SKM-1 treated with dmso at 0.1 percent for 144 hours (cell line): ENCODE data around the gene BABAM1.

Source experiments
- DNase-seq: peaks from one replicate; lab custom pipeline; 2025; ENCODE audit not compliant: unreplicated experiment; lab: John Stamatoyannopoulos, UW

The BABAM1 gene

GRCh38 chr19:17266975-17267788, at the start of gene BABAM1:
Gene BABAM1, plus strand, starts transcription at chr19:17267443. Its CDS starts 1,364 bp downstream, at chr19:17268807.
- DNase-seq = peak; percentile 99

DNA sequence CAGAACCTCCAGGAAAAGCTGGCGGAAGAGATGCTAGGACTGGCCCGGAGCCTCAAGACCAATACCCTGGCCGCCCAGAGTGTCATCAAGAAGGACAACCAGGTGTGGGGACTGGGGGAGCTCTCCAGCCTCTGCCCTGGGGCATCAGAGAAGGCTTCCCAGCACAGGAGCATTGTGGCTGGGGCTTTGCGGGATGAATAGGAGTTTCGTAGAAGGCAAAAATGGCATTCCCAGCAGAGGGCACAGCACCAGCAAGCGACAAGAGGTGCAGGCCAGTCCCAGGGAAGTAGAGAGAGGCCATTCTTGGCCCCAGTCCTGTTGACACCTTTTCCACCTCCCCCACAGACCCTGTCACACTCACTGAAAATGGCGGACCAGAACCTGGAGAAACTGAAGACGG, 48.0 kb upstream of the BABAM1 start:
- no peak for DNase-seq

DNA sequence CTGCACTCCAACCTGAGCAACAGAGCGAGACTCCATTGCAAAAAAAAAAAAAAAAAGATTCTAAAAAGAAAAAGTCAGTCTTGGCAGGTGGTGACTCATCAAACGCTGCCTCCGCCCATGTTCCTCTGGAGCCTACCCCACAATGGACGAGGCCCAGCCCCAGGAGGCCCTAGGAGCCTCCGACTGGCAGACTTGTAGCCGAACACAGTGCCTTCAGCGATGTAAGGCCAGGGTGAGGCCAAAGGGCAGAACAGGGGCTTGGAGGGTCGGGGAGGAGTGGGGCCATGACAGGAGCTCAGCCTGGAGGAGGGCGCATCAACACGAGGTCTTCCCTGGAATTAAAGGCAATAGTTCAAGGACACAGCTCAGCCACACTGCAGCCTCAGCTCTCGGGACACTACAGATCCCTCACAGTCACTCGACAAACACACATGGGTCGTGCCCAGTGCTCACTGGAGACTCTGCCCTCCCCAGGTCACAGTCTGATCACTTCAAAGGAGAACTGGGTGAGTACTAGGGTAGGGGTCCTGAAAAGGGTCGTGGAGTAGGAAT, 47.0 kb upstream of the BABAM1 start:
- DNase-seq = no peak

DNA sequence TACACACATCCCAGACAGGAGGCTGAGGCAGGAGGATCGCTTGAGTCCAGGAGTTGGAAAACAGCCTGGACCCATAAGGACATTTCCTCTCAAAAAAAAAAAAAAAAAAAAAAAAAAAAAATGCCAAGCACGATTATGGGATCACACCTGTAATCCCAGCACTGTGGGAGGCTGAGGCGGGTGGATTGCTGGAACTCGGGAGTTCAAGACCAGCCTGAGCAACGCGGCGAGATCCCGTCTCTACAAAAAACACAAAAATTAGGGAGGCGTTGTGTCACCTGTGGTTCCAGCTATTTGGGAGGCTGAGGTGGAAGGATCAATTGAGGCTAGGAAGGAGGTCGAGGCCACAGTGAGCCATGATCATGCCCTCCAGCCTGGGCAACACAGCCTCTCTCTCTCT, 42.2 kb upstream of the BABAM1 start:
- no peak for DNase-seq

- peak; percentile 95 for DNase-seq
Measured at GRCh38 chr19:17226002-17226933, 41.0 kb upstream of the BABAM1 start, which contains the start of gene OCEL1. Gene OCEL1, plus strand, starts transcription at chr19:17226226. Its CDS starts 22 bp downstream, at chr19:17226248.

- no peak for DNase-seq
Measured at GRCh38 chr19:17227798-17228367, 39.4 kb upstream of the BABAM1 start.

GRCh38 chr19:17229890-17230289, 37.4 kb upstream of the BABAM1 start:
- no peak for DNase-seq

DNA sequence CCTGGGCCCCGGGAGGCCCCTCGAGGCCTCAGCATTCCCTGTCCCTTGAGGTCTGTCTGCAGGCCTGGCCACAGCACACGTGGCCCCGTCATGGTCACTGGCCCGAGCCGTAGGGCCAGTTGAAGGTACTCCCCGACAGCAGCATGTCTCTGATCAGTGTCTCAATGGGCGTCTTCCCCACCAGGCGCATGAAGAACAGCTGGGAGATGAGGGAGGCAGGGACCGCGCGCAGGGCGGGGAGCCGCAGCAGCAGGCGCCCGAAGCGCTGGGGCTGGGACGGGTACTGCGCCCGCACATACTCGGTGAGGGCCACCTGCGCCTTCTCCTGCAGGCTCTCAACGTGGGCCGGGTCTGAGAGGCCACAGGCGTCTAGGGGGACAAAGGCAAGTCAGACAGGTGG, 35.0 kb upstream of the BABAM1 start:
- DNase-seq = no peak

DNA sequence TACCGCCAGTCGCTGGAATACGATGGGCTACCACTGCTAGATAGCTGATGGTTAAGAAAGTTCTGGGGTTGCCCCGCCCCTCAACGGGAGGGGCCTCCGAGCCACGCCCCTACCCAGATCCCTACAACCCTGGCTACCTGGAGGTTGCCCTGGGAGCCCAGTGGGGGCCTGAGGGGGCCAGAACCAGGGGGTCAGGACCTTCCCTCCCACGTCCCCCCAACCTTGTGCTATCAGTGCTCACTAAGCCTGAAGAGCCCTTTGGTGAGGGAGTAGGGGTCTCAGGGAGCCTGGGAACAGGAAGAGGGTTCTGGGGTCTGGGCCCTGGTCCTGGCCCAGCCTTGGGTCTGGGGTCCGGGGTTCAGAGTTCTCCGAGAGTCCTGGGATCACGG, 32.3 kb upstream of the BABAM1 start:
- peak; percentile 47 for DNase-seq

DNA sequence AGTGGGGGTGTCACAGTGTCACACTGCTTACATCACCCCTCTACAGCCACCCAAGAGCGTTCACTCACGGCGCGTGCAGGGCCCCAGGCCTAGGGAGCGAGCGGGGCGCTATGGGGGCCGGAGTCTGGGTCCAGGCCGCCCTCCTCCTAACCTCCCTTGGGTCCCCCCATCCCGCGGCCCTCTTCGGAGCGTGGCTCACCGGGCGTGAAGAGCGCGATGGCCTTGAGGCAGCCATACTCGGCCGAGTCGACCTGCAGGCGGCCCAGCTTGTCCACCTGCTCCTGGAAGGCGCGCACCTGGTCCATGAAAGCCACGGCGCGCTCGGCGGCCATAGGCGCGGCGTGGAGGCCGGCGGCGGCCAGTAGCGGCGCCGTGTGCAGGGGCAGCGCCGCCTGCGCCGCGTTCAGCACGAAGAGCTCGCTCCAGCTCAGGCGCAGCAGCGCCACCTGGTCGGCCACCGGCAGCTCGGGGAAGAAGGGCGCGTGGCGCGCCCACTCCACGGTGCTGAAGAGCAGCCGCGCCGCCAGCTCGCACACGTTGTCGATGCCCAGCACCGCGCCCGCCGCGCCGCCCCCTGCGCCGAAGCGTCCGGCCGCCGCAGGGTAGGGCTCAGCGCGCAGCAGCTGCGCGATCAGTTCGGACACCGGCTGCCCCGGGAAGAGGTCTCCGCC, 31.8 kb upstream of the BABAM1 start:
- DNase-seq = peak; percentile 15

- no peak for DNase-seq
Measured at GRCh38 chr19:17235971-17236777, 31.1 kb upstream of the BABAM1 start.

DNA sequence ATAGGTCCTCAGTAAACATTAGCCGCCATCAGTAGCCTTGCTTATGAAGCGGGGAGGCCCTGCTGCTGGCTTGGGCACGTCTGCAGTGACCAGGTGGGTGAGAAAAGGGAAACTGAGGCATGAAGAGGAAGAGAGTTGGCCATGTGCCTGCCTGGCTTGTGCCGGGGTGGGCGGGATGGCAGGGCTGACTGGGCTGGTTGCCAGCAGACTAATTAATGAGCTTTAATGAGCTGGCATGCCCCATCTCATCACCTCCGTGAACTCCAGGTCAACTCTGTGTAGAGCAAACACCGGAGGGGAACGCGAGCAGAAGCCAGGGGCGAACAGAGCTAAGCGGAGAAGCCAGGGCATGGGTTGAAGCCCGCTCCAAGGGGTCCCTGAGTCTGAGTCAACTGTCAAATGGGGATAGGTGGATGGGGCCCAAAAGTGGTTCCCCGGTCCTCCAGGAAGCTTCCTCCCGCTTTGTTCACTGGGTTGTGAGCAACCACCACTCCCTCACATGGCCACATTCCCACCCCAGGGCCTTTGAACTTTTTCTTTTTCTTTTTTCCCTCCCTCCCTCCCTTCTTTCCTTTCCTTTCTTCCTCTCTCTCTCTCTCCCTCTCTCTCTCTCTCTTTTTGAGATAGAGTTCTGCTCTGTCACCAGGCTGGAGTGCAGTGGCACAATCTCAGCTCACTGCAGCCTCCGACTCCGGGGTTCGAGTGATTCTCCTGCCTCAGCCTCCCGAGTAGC, 30.3 kb upstream of the BABAM1 start:
- DNase-seq = no peak

DNA sequence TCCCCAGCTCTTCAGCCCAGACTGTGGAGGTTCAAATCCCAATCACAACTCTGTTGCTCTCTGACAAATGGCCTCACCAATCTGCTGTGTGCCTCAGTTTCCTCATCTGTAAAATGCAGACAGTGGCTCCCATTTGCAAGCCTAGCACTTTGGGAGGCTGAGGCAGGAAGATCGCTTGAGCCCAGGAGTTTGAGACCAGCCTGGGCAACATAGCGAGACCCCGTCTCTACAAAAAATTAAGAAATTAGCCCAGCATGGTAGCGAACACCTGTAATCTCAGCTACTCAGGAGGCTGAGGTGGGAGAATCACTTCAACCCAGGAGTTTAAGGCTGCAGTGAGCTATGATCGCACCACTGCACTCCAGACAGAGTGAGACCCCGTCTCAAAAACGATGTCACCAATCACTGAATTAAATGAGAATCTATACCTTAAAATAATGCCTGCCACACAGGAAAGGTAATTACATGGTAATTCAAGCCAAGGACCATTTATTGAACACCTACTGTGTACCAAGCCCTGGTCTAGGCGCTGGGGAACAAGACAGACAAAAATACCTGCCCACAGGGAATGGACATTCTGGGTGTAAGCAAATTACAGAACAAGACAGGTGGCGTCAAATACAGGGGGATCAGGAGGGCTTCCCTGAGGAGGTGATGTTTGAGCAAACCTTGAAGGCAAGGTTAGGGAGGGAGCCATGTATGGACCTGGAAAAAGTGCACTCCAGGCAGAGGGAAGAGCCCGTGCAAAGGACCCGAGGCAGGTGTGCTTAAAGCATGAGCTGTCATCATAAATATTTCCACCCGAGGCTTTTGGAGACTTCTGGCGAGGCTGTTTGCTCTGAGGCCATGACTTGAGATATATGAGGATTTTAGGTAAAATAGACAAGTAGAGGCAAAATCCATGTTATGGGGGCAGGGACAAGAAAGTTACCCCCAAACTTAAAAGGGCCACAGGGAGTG, 29.2 kb upstream of the BABAM1 start:
- no peak for DNase-seq

- no peak for DNase-seq
Measured at GRCh38 chr19:17240062-17240752, 27.0 kb upstream of the BABAM1 start.

DNA sequence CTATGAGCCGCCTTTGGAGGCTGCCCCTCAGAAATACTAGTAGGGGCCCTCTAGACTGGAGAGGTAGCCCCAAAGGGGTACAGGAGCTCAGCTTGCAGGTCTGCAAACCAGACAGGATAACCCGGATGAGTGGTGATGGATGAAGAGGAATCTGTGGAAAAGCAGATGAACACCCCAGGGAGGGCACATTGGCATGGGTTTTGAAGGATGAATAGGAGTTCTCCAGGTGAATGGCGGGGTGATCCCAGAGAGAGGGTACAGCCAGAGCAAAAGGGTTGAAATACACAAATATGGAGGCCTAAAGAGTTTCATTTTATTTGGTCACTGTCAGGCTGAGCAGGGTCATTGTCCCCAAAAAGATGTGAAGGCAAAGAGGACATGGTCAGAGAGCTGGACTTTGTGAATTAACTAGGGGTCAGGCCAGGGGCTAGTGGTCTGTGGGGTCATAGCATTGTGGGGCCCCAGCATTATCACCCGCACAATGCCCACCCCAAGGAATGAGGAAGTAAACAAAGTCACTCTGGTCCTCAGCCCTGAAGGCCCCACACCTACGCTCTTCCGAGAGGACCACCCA, 26.3 kb upstream of the BABAM1 start:
- DNase-seq = no peak

DNA sequence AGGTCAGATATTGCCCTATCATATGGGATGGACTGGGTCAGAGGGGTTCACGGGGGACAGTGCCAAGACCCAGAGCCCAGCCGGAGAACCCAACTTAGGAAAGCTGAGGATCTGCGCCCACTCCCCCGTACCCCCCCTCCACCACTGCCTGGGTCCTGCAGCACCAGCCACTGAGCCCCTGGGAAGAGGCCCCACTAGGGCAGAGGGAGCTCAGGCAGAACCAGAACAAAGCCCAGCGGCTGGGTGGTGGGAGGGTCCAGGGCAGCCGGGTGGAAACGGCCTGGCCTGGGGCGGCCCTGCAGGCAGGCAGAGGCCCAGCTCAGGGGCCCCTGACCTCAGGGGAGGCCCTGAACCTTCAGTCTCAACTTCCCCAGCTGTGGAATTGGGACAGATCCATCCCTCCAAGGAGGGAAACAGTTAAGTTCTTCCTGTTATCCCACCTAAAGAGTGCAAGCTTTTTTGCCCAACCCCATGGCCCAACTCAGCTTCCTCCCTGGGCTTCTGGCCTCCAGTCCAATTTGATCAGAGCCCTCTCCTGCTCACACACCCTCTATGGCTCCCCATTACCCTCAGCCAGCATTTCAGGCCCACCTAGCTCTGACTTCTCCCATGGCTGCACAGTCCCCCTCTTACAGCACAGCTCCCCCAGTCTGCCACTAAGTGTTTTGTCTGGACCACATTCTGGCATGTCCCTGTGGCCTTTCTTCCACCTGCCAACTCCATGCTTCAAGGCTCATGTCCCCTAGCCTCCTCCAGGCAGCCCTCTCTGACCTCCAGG, 24.6 kb upstream of the BABAM1 start:
- DNase-seq = no peak
